ENCODE data around the gene PLPP7.

- TF ChIP-seq CTCF (IDR thresholded peaks at IDR 0.05) (no peak), POLR2A (IDR thresholded peaks at IDR 0.05) (no peak), EP300 (IDR thresholded peaks at IDR 0.05) (no peak)
Observed at GRCh38 chr9:131346559-131346958, 57.0 kb downstream of the PLPP7 start.
